NB4 (cell line): ENCODE results near the gene EIF4E3.
A peak's percentile ranks its signal among the peaks of the same experiment; 100 is the strongest.

Experiments
- DNase-seq: peaks from one replicate; pipeline ENCODE4 v3.0.0; 2010; ENCODE audit warnings: low read depth
- H3K4me3 ChIP-seq: one replicate; pipeline ENCODE4 v1.5.1; 2011; ENCODE audit warnings: mild to moderate bottlenecking, low read depth, low read length, moderate library complexity
- MYC ChIP-seq: IDR thresholded peaks from 2 replicates; pipeline ENCODE4 v1.6.1; 2011; ENCODE audit warnings: low read depth, low read length
- POLR2A ChIP-seq: IDR thresholded peaks from 2 replicates; pipeline ENCODE4 v1.6.1; 2011; ENCODE audit warnings: mild to moderate bottlenecking; ENCODE audit not compliant: insufficient read length; ENCODE audit errors: extremely low read depth
- TF ChIP-seq, protein P1 (sequence below): IDR thresholded peaks from 2 replicates; pipeline ENCODE4 v1.6.1; 2011; ENCODE audit warnings: low read depth, low read length
- TF ChIP-seq, protein P2 (sequence below): IDR thresholded peaks from one replicate; pipeline ENCODE4 v1.5.1; 2012; ENCODE audit warnings: low read depth, low read length

EIF4E3 gene

DNA sequence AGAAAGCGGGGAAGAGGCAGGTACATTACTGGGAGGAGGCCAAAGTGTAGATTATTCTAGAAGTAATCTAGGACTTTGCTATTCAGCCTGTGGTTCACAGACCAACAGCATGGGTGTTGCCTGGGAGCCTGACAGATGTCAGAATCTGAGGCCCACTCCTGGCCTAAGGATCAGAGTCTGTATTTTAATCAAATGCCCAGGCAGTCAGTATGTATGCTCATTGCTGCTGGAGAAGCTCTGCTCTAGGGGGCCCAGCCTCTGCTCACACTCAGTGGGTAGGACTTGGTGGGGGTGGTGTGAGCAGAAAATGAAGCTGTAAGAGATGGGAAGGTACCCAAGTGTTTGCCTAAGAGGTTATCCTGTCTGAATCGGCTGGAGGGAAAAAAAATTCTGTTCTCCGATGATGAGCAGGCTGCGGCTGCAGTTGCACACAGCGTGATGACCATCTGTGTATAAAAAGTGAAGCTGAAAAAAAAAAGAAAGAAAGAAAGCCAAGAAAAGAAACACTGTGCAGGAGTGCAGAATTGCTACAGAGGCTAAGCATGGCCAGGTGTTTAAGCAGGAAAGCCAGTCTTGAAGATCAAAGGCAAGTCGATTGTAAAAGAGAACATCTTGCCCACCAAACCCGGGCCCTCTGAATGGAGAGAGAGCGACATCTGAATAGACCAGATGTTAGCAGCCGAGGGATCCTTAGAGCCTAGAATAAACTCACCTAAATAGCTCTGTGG, 65.2 kb downstream of the EIF4E3 start:
- TF ChIP-seq POLR2A = no peak
- TF ChIP-seq, protein P1, sequence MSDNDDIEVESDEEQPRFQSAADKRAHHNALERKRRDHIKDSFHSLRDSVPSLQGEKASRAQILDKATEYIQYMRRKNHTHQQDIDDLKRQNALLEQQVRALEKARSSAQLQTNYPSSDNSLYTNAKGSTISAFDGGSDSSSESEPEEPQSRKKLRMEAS = no peak
- TF ChIP-seq MYC = no peak
- DNase-seq = no peak
- no peak overlapping the region for H3K4me3 ChIP-seq

DNA sequence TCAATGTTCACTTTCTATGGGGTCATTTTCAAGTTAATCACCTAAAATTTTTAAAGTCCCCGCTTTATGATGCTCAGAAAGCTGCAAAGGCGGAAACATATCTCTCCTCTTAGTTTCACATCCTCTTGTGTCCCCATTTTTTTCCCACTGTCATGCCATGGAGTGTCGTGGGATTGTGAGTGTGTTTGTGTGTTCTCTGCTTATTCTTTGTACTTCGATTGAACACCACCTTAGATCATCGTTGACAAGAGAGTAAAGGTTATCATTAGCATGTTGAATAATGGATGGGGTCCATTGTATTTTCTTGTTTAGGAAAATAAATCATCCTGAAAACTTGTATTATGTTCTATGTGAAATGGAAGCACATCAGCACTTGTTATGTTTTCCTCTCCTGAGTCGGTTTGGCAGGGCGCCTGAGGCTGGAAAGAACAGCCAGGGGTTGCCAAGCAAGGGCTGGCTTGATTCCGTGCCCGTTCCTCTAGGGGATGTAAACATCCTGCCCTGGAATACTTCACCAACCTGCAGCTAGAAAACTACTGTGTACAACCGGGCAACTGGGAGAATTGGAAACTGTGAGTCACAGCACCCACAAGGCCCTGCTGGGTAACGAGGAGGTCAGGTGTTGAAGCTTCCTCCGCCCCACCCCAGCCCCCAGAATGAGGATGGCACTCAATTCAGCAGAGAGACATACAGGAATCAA, 67.2 kb downstream of the EIF4E3 start:
- no peak for DNase-seq
- no peak overlapping the region for H3K4me3 ChIP-seq
- TF ChIP-seq, protein P2, sequence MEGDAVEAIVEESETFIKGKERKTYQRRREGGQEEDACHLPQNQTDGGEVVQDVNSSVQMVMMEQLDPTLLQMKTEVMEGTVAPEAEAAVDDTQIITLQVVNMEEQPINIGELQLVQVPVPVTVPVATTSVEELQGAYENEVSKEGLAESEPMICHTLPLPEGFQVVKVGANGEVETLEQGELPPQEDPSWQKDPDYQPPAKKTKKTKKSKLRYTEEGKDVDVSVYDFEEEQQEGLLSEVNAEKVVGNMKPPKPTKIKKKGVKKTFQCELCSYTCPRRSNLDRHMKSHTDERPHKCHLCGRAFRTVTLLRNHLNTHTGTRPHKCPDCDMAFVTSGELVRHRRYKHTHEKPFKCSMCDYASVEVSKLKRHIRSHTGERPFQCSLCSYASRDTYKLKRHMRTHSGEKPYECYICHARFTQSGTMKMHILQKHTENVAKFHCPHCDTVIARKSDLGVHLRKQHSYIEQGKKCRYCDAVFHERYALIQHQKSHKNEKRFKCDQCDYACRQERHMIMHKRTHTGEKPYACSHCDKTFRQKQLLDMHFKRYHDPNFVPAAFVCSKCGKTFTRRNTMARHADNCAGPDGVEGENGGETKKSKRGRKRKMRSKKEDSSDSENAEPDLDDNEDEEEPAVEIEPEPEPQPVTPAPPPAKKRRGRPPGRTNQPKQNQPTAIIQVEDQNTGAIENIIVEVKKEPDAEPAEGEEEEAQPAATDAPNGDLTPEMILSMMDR = no peak
- TF ChIP-seq MYC = no peak
- TF ChIP-seq POLR2A = no peak
- TF ChIP-seq, protein P1 = no peak

DNA sequence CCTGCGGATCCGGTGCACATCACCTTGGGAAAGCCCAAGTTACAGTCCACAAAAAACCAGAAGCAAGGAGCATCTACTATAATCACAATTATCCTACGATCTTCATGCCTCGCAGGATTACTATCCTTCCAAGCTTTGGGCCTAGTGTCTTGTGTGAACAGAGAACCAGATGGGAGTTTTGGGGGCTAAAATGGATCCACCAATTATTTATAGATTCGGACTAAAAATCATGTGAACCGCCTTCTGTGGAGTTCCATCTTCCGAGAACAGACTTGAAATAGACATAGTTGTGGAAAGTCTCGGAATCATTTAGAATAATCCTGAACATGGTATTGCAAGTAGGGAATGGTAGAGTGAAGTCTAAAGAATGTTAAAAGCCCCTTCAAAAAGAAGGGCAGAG, 70.1 kb downstream of the EIF4E3 start:
- TF ChIP-seq, protein P1 = no peak
- no peak for TF ChIP-seq MYC
- no peak for TF ChIP-seq POLR2A
- TF ChIP-seq, protein P2 = no peak
- H3K4me3 ChIP-seq = no peak overlapping the region
- no peak for DNase-seq

GRCh38 chr3:71653414-71653807, 71.8 kb downstream of the EIF4E3 start:
- no peak for DNase-seq
- no peak overlapping the region for H3K4me3 ChIP-seq
- TF ChIP-seq MYC = no peak
- TF ChIP-seq, protein P1 = no peak

- peak; percentile 67 for DNase-seq
- TF ChIP-seq POLR2A (no peak), MYC (no peak)
- TF ChIP-seq, protein P2 = no peak
- TF ChIP-seq, protein P1 = no peak
- no peak overlapping the region for H3K4me3 ChIP-seq
These were observed 72.3 kb downstream of the EIF4E3 start for GRCh38 chr3:71652781-71653413.

DNA sequence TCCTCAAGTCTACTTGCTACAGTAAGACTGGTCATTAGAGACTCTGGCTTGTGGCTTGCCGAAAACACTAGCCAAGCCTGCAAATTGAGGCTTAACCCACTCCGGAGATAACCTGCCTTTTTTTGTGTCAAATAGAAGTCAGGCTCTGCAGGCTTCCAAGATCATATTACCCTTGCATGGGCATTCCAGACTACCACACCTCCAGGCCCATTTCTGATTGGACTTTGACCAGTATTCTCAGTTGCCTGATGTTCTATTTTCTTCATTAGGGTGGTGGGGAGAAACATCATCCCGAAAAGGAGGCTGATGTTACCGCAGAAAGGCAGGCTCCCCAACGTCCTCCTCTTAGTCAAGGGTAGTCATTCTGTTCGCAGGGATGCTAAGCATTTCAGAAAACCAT, 73.6 kb downstream of the EIF4E3 start:
- no peak for DNase-seq
- no peak for TF ChIP-seq POLR2A

DNA sequence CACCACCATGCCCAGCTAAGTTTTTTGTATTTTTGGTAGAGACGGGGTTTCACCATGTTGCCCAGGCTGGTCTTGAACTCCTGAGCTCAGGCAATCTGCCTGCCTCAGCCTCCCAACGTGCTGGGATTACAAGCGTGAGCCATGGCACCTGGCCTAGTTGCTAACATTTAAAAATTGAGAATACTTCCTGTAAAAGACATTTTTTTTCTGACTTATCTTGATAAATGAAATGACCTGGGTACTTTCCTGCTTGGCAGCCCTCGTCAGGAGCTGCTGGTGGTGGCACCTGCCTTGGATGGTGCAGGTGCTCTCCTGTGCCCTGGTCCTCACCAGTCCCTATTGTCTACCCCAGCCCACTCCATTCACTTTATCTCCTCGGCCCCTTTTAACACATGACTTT, 74.8 kb downstream of the EIF4E3 start:
- TF ChIP-seq, protein P1 = no peak
- no peak for TF ChIP-seq MYC
- no peak for TF ChIP-seq POLR2A
- TF ChIP-seq, protein P2 = no peak
- no peak for DNase-seq
- H3K4me3 ChIP-seq = no peak overlapping the region

More for the DNA sequence above, 73.6 kb downstream of the EIF4E3 start:
- no peak overlapping the region for H3K4me3 ChIP-seq
